GM18520 (cell line): ENCODE results near the gene COL25A1.

Source experiments
- ATAC-seq: cut with Tn5 transposase; IDR thresholded peaks from one replicate; pipeline ENCODE4 v1.9.1; 2021; ENCODE audit not compliant: unreplicated experiment

The COL25A1 gene

GRCh38 chr4:108831886-108832285 is 470.6 kb downstream of the COL25A1 start:
- ATAC-seq = no peak

DNA sequence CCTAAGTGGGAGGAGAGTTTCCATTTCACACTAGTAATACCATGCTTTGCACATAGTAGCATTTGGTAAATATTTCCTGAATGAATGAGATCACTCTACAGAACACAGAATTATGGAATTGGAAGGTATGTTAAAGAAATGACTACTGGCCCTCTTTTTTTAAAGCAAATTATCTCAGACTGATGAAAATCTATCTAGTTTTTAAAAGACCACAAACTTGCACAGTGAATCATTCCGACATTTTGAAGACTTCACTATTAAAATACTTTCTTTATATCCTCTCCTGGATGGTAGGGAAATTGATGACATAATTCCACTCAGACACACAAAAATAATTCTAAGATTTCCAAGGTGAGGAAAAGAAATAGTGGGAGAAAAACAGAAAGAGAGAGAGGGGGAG is 471.2 kb downstream of the COL25A1 start:
- ATAC-seq = no peak

- ATAC-seq = peak; percentile 87
Observed at GRCh38 chr4:108830509-108831244, 471.8 kb downstream of the COL25A1 start.

GRCh38 chr4:108829966-108830492 is 472.4 kb downstream of the COL25A1 start:
- ATAC-seq = no peak

DNA sequence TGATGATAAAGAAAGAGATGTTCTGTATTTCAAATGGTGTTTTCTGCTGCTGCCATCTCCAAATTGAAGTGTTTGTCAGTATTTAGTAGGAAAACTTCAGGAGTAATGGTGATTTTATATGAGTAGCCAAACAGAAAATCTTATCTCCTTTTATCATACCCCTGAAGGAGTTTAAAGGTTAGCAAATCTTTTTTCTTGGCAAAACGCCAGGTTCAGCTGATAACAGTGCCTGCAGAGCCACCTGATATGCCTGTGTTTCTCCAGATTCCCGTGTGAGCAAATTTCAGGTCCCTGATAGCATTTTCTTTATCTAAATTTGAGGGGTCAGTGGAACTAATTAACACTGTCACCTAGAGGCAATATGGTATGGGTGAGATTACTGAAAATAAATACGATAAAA is 473.8 kb downstream of the COL25A1 start:
- no peak for ATAC-seq

GRCh38 chr4:108825737-108826136 is 476.7 kb downstream of the COL25A1 start:
- no peak for ATAC-seq

DNA sequence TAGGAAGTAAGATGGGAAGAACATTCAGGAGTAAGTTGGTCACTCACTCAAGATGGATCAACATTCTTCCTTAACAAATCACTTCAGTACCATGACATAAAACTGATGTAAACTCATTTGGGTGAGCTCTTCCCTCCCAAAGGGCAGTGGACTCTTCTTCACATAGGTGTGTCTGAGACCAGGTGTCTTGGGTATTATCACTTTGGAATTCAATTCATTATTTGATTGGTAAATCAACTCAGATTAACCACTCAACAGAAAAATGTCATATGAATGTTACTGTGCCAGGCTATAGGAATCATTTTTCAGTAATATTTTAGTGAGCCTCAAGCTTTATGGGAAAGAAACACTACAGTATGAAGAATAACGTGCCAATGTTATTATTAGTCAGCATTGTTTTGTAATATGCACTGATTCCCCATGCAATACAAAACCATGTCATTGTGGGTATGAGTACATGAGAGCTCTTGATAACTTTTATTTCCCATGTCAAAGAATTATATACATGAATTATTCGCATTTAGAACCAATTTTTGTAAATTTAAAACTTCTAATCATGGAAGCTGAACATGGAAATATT is 481.0 kb downstream of the COL25A1 start:
- no peak for ATAC-seq

GRCh38 chr4:108820492-108821350 is 481.7 kb downstream of the COL25A1 start:
- ATAC-seq = no peak

GRCh38 chr4:108814326-108814725 is 488.1 kb downstream of the COL25A1 start:
- ATAC-seq = no peak

DNA sequence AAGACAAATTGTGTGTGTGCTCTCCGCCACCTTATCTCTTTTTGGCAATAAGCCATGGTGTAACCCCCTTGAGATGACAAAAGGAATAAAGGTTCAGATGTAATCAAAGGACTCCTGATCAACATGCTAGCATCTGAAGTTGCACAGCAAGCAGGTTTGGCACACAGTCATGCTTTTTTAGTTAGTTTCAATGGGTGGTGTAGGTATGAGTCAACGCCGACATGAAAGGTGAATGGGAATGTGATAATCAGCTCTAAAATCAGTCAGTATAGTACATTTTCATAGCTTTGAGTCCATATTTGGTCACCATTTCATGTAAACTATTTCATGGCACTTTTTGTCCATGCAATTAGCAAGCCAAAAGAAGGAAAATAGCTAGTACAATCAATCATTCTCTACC is 489.2 kb downstream of the COL25A1 start:
- ATAC-seq = no peak

- ATAC-seq = no peak
Observed at GRCh38 chr4:108811486-108811885, 491.0 kb downstream of the COL25A1 start.

GRCh38 chr4:108810087-108810486 is 492.4 kb downstream of the COL25A1 start:
- ATAC-seq = no peak

DNA sequence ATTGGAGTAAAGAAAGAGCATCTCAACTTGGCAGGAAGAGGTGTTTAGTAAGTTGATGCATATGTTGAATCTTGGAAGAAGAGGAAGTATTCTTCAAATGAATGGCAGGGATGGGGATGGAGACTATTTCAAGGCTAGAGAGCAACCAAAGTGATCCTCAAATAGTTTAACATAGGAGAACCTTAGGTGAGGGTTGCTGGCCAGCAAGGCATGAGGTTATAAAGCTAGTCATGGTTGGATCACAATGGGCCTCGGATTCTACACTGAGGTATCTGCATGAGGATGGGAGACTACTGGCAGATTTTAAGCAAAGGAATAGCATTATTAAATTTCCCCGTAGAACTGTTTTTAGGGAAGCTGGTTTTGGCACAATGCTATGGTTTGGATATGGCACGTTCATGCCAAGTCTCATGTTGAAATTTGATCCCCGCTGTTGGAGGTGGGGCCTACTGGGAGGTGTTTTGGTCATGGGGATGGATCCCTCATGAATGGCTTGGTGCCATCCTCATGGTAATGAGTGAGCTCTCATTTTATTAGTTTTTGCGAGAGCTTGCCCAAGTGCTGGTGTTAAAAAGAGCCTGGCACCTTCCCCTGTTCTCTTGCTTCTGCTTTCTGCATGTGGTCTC is 497.7 kb downstream of the COL25A1 start:
- ATAC-seq = no peak

DNA sequence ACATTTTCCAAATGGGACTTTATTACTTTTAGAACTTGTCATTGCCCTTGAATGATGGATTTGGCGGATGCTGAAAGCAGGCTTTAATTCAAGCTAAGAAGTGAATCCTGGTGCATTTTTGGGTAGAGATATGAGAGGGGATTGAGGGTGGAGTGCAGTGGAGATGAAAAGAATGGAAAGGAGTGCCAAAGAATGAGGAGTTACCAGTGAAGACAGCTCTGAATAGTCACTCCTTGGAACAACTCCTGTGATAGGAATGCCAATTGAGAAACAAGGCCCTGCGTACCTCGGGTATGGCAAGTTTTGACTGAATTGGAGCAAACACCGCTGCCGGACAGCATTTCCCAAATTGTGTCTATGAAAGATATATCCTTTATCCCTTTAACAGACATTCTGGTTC is 503.2 kb downstream of the COL25A1 start:
- no peak for ATAC-seq

GRCh38 chr4:108796173-108796572 is 506.3 kb downstream of the COL25A1 start:
- ATAC-seq = no peak

GRCh38 chr4:108795733-108796132 is 506.7 kb downstream of the COL25A1 start:
- ATAC-seq = no peak

- ATAC-seq = no peak
Observed at GRCh38 chr4:108794136-108794535, 508.3 kb downstream of the COL25A1 start.

DNA sequence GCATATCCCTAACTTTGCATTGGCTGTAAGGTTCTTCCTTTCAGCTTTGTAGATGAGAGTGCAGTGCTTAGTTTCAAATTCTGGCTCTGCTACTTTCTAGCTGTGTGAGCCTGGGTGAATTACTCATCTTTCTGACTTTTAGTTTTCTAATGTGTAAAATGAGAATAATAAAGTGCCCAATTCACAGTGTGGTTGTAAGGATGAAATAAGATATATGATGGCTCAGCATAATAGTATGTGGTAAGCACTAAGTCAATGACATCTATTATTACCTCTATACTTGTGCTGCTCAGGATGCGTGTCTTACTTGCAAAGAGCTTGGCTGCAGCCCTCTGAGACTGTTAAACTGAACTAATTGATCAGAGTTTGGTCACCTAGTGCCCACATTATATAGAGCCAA is 509.0 kb downstream of the COL25A1 start:
- ATAC-seq = no peak

DNA sequence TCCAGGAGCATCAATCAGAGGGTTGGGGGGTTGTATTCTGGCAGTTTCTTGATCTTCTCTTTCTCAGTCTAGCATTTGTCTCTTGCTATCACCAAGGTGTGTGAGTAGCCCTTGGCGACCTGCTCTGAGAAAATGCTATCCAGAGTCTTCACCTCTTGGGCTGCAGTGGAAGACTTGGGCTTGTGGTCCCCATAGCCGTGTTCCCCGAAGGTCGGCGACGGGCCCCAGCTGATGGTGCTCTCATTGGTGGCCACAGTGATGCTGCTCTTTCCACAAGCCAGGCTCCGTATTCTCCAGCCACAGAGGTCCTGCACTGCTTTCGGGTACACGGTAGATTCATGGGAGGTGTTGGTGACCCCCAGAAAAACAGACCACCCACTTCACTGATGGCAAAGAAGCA is 513.7 kb downstream of the COL25A1 start:
- ATAC-seq = no peak

GRCh38 chr4:108787724-108788123 is 514.7 kb downstream of the COL25A1 start:
- no peak for ATAC-seq

DNA sequence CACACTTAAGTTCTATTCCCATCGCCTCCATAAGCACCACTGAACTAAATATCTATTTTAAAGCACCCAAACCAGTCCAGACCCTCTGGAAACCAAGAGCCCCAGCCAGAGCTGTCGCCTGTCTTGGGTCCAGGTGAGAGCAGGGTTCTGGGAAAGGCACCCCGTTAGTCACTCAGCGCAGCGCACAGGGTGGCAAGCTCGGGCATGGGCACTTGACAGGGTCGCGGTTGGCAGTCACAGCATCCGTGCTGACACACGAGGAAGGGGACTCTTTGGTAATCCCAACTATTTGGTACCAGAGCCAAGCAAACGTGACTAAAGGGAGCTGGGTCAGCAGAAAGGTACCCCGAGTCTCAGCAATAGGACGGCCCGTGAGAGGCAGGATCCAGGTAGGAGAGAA is 515.4 kb downstream of the COL25A1 start:
- no peak for ATAC-seq
